Measurements from ENCODE around the gene VSTM2B.

- TF ChIP-seq CTCF (conservative IDR thresholded peaks at IDR 0.05): no peak
- no peak for TF ChIP-seq EZH2 (IDR thresholded peaks at IDR 0.05; ENCODE audit: low read depth)
These were observed 1.1 kb downstream of the VSTM2B start for GRCh38 chr19:29526730-29527499.
